ENCODE data around the gene TNFRSF21.

TNFRSF21 gene

DNA sequence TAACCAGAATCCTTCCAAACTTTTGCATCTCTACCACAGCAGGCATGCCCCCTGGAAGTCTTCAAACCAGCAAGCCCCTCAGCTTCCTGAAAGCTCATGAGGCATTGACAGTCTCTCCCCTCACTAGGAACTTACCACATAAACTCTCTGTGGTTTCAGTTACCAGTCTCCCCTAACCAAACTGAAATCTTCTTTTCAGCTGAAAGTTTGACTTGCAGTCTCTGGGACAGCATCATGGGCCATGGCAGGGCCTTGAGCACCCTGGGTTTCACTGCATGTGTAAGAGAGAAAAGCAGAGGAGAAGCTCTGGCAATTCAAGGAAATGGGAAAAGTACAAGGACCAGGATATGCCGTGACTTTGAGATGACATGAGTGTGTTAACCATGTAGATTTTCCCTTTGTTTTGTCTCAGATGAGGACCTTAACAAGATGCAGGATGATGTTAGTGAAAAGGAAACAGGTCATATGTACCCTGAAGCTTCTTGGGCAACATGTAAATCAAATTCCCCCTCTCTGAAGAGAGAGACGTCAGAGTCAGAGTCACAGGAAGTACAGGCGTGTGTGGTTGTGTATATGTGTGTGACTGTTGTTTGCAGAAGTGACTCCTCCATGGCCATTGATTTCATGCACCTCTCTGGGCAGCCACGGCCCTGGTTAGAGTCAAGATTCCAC, 106.3 kb downstream of the TNFRSF21 start:
- no peak for DNase-seq

DNA sequence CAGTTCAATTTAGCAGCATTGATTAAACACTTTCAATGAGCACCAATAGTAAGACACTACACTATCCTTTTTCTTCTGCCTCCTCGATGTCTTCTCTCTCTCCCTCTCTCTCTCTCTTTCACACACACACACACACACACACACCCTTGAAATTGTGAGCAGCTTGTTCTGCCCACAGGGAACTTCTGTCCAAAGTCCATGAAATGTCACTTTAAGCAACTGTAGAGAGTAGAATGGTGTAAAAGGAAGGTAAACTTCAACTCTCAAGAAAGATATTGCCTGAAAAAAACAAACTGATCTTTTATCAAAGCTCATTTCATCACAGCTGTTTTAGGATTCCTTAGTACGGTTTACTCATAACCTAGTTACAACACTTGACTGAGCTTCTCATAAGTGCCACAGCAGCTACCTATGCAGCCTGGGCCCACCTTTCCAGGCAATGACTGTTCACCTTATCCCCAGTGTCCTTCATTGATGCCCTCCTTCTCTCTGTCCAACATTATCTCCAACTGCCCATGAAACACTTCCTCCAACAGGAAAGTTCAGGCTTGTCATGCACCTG, 107.0 kb downstream of the TNFRSF21 start:
- no peak for DNase-seq

DNA sequence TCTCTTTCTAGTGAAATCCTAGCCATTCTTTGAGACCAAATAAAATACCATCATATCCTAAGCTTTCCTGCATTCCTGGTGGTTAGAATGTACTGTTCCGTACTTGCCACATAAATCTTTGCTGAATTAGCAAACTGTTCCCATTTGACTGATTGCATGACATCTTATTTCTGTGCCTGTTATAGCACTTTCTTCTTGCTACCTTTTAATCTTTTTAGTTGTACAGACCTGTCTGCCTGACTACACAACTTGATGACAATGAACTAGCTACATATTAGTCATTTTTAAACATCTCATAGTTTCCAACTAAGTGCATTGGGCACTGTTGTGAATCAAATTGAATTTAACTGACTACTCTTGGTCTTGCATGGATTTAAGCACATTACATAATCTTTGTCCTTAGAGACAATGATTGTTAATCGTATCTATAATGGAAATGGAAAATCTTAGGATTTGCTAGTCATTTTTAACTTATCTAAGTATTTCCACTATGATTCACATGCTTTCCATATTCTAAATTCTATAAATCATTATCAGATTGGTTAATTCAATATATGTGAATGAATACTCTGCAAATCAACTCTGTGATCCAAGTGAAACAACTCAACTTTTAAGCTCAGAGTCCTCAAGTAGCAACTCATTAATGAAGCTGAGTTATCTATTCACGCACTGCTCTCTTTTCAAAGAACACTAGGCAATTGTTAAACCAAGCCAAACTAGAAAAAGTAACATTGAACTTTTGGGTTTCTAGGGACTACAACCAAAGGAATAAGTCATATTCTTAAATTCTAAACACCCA, 109.0 kb downstream of the TNFRSF21 start:
- no peak for DNase-seq

DNA sequence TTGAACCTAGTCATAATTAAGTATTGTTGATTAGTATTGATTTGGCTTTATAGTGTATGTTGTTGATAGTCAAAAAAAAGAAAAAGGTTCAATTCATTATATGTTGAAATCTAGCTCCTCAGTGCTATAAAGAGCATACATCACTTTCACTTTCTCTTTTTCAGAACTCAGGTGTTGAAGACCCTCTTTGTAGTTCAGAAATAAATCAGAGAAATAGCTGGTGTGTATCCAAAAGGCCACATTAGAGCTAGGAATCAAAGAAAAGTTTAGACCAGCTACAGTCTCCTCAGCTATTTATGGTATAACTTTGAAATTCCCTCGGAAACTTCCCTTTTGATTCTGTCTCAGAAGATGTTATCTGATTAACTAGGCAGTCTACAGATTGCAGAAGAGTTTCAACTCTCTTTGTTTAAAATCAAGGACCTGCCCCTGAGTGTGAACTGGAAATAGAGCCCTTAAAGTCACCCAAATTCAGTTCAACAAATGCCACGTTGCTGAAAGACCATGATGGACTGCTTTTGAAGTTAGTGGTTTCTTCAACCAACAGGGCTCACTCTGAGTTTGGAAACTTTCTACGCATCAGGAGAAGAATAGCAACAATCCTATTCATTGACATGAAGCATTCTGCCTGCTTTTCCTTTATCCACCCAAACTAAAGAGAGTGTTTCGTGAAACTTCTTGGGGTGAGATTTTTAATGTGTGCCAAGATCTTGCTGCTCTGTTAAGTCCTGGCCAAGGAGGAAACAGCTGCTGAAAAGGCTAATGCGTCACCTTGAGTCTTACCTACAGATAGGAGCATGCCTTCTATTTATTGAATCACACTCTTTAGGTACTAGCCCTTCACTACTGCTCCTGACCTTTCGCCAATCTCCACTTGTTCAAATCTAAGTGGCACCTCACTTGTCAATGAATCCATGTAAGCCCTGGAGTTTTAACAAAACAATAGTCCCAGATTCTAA, 111.7 kb downstream of the TNFRSF21 start:
- no peak for DNase-seq

DNA sequence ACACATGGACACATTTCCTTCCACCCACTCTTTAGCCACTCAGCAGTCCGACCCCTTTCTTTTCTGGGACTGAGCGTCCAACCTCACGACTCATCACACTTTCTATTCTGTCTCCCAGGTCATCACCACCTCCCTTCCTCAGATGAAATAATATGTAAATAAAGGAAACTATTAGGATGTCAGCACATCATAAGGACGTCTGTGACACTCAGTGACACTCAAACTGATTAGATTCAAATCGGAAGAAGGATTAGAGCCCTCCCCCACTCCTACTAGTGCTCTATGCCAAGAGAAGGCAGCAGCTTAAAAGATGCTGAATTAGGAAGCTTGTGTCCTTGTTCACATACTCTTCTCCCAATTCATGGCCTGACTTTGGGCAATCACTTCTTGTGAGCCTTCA, 113.6 kb downstream of the TNFRSF21 start:
- DNase-seq, result no peak

DNA sequence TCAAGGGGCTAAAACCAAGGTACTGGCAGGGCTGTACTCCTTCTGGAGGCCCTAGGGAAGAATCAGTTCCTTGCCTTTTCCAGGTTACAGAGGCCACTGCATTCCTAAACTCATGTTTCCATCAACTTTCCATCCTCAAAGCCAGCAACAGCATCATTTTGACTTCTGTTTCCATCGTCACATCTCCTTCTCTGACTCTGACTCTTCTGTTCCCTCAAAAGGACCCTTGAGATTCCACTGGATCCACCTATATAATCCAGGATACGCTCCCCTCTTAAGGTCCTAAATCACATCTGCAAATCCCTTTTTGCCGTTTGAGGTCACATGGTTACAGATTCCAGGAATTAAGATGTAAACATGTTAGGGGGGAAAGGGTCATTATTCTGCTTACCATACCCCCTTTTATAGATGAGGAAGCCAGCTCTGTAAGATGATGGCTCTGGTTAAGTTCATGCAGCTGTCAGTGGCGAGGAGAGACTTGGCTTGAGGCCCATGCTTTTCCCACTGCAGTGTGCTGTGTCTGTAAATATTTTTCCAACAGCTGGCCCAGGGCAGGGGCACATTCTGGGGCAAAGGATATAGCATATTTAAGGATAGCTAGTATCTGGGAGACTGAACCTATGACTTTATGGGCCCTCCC, 114.6 kb downstream of the TNFRSF21 start:
- DNase-seq, result peak; percentile 24

DNA sequence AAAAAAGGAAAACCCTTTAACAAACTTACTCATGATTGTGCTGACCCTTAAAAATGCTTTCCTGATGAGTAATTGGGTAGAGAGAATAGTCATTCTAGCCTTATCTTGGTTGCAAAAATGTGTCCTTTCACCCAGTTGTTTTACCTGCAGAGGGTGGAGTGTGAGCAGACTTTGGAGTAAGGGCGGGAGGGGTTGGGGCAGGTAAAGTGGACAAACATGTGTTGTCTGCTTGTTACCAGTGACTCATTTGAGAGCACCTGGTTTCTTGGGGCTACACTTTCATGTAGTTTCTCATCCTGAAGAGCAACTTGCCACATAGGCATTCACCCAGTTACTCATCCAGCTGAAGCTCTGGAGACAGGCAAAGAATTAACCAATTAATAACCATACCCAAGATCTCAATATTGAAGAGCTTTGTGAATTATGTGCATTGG, 121.1 kb downstream of the TNFRSF21 start:
- DNase-seq, result peak; percentile 88

DNA sequence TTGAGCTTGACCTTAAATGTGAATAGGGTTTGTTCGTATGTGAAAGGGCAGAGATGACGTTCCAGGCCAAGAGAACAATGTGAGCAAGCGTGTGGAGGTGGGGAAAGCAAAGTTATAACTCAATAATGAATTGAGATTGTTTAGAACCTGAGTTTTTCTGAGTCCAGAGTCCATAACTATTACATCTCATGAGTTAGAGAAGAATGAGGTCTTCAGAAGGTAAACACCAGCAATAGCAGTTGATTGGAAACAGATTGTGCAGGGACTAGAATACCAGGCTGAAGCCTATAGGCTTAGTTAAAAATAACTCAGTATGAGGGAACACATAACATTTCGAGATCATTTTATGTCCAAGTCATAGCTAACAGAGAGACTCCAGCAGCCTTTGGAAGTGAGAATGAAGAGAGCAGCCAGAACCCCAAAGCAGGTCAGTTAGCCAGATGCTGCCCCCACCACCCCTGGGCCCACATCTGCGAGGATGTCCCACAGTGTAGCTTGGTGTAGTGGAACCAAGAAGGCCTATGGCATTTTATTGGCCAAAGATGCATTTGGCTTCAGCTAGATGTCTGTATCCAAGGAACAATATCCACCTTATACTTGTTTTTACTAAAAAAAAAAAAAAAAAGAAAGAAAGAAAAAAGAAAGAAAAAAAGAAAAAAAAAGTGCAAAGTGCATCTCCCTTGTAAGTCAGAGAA, 121.7 kb downstream of the TNFRSF21 start:
- no peak for DNase-seq

DNA sequence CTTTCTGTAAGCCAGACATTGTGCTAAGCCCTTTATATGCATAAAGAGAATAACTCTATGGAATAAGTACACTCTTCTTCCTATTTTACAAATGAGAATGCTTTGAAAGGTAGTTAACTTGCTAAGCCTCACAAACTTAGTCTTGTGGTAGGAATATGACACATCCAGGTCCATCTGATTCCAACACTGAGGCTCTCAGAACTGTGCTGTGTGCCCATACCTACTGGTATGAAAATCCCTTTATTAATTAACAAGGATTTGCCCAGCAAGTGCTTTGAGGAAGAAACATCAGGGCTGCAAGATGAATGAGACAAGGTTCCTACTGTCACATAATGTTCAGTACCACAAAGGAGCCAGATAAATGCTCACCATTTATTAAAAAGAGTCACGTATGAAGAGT, 122.6 kb downstream of the TNFRSF21 start:
- no peak for DNase-seq

DNA sequence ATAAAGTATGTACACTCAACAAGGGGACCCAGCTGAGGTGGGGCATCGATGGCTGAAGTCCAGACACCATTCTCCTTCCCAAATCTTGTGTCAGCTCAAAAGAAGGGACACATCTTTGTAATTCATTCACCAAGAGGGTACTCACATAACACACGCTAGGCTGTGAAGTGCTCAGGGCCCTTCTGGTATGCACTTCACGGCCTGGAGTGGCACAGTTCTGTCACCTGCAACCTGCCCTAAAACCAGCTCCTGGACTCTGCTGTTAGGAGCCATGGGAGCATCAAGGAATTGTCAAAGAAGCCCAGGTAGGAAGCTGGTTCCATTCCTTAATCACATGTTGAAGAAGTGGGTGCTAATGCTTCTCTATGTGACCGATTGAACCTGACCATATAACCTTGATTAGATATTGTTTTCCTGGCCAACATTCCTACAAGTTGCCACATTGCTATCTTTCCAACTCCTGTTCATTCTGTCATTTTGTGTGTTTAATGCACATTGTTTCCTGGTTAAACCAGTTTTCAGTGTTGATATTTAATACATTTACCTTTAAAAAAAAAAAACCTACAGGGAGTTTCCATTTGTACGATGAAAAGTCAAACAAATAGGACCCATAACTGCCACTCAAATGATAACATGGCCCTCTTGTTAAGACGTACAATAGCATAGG, 127.3 kb downstream of the TNFRSF21 start:
- DNase-seq, result peak; percentile 71

DNA sequence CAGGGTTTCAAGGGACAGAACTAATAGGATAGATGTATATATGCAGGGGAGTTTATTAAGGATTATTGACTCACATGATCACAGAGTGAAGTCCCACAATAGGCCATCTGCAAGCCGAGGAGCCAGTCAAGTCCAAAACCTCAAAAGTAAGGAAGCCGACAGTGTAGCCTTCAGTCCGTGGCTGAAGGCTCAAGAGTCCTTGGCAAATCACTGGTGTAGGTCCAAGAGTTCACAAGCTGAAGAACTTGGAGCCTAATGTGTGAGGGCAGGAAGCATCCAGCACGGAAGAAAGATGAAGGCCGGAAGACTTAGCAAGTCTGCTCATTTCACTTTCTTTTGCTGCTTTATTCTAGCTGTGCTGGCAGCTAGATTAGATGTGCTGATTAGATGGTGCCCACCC, 128.0 kb downstream of the TNFRSF21 start:
- no peak for DNase-seq
